GM12891 (cell line): ENCODE measurements around the gene CCDC160.

ENCODE experiments used
- PAX5 ChIP-seq: IDR thresholded peaks from 2 replicates; pipeline ENCODE4 v1.6.1; 2011; ENCODE audit warnings: low read length, moderate library complexity, mild to moderate bottlenecking; ENCODE audit not compliant: insufficient read depth, severe bottlenecking
- POLR2A ChIP-seq: IDR thresholded peaks from 2 replicates; pipeline ENCODE4 v1.6.1; 2011; ENCODE audit warnings: low read depth, low read length, control low read depth
- POLR2AphosphoS5 ChIP-seq: IDR thresholded peaks from 2 replicates; pipeline ENCODE4 v1.6.1; 2011; ENCODE audit warnings: low read depth, low read length, control low read depth
- POU2F2 ChIP-seq: IDR thresholded peaks from 2 replicates; pipeline ENCODE4 v1.6.1; 2011; ENCODE audit warnings: low read depth, mild to moderate bottlenecking, control low read depth, low read length, moderate library complexity
- SPI1 ChIP-seq: IDR thresholded peaks from 2 replicates; pipeline ENCODE4 v1.6.1; 2011; ENCODE audit warnings: low read depth, low read length, control low read depth
- TAF1 ChIP-seq: IDR thresholded peaks from 2 replicates; pipeline ENCODE4 v1.6.1; 2011; ENCODE audit warnings: low read depth, low read length, control low read depth

DNA sequence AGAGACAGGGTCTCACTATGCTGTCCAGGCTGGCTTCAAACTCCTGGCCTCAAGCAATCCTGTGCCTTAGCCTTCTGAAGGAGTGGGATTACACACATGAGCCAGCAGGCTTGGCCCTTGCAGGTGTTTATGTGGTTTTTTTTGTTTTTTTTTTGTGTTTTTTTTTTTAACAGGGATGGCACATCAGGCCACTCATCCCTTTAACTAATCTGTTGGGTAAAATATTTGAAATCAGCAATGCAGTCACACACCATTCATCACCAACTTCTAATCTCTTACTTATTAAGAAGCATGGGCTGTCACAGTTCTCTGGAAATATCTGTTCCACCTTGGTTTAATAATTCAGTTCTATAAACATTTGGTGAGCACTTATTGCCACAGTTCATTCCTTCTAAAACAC is 12.3 kb downstream of the CCDC160 start:
- no peak for TF ChIP-seq POLR2AphosphoS5
- no peak for TF ChIP-seq POLR2A
- no peak for TF ChIP-seq TAF1
- TF ChIP-seq POU2F2: no peak
- TF ChIP-seq SPI1: no peak
- TF ChIP-seq PAX5: no peak
